Measurements from ENCODE around the gene PHLDA1.
A peak's percentile ranks its signal among the peaks of the same experiment; 100 is the strongest.
"Not testable (repeated sequence)": the region's sequence is repeated elsewhere in the genome, so short reads cannot be mapped to it uniquely, and the experiment has no call there.

PHLDA1 gene

GRCh38 chr12:75984577-75985182, 46.9 kb downstream of the PHLDA1 start:
- DNase-seq = peak in 1 of 5 experiments; percentile 75

- DNase-seq = not testable (repeated sequence)
These were observed 47.7 kb downstream of the PHLDA1 start for GRCh38 chr12:75983851-75984250.

- DNase-seq = no peak
These were observed 48.5 kb downstream of the PHLDA1 start for GRCh38 chr12:75982979-75983660.

- DNase-seq = no peak
These were observed 49.4 kb downstream of the PHLDA1 start for GRCh38 chr12:75982169-75982564.

- no peak for DNase-seq
These were observed 50.1 kb downstream of the PHLDA1 start for GRCh38 chr12:75981247-75982168.

GRCh38 chr12:75979181-75979580, 52.4 kb downstream of the PHLDA1 start:
- DNase-seq = peak in 2 of 5 experiments; percentile 30 to 89

GRCh38 chr12:75978677-75979076, 52.9 kb downstream of the PHLDA1 start:
- DNase-seq = peak in 1 of 5 experiments; percentile 76

GRCh38 chr12:75977952-75978671, 53.5 kb downstream of the PHLDA1 start:
- DNase-seq = peak in 4 of 5 experiments; percentile 41 to 97 (median 66)

- DNase-seq = no peak
These were observed 54.0 kb downstream of the PHLDA1 start for GRCh38 chr12:75977590-75977951.

- no peak for DNase-seq
These were observed 54.7 kb downstream of the PHLDA1 start for GRCh38 chr12:75976913-75977312.

- no peak for DNase-seq
These were observed 55.5 kb downstream of the PHLDA1 start for GRCh38 chr12:75976113-75976512.

- DNase-seq = no peak
These were observed 55.9 kb downstream of the PHLDA1 start for GRCh38 chr12:75975702-75976101.

All from T-helper 2 cell (primary cell).